Duodenal mucosa (tissue), 2 donors: ENCODE results near the gene YJEFN3.

Experiments
- H3K27ac ChIP-seq: one replicate; pipeline ENCODE4 v1.7.0; 2013; ENCODE audit warnings: low read depth, low read length
- H3K27me3 ChIP-seq, 2 donors: one replicate each; pipeline ENCODE4 v1.7.0; 2013; ENCODE audit warnings: low read length in 2 of 2, control low read depth in 1 of 2; ENCODE audit not compliant: insufficient read depth in 2 of 2, control insufficient read depth in 1 of 2
- H3K36me3 ChIP-seq, 2 donors: one replicate each; pipeline ENCODE4 v1.7.0; 2013; ENCODE audit warnings: low read length in 2 of 2, control low read depth in 1 of 2; ENCODE audit not compliant: insufficient read depth in 2 of 2, control insufficient read depth in 1 of 2
- H3K4me1 ChIP-seq, 2 donors: one replicate each; pipeline ENCODE4 v1.7.0; 2013; ENCODE audit warnings: low read length in 2 of 2, control low read depth in 1 of 2; ENCODE audit not compliant: insufficient read depth in 2 of 2, control insufficient read depth in 1 of 2
- H3K4me3 ChIP-seq, 2 donors: one replicate each; pipeline ENCODE4 v1.7.0; 2013; ENCODE audit warnings: low read length in 2 of 2, low read depth in 1 of 2
- H3K9ac ChIP-seq, 2 donors: one replicate each; pipeline ENCODE4 v1.7.0; 2013; ENCODE audit warnings: low read length in 2 of 2, low read depth in 1 of 2
- H3K9me3 ChIP-seq, 2 donors: one replicate each; pipeline ENCODE4 v1.7.0; 2013; ENCODE audit warnings: low read length in 2 of 2, control low read depth in 1 of 2; ENCODE audit not compliant: control insufficient read depth in 1 of 2

YJEFN3 gene

GRCh38 chr19:19525611-19526380, 2.9 kb upstream of the YJEFN3 start:
- Histone ChIP-seq H3K27ac (no peak overlapping the region), H3K4me1 (no peaks in the 10 kb centered on the region), H3K27me3 (no peaks in the 10 kb centered on the region), H3K36me3 (peaks cover 12 to 38% of the 10 kb centered on the region in 2 donors), H3K9ac (no peak overlapping the region), H3K4me3 (no peak overlapping the region), H3K9me3 (no peaks in the 10 kb centered on the region)

- Histone ChIP-seq H3K27me3 (no peaks in the 10 kb centered on the region), H3K36me3 (peaks cover 9 to 37% of the 10 kb centered on the region in 2 donors), H3K4me1 (no peaks in the 10 kb centered on the region), H3K9ac (no peak overlapping the region), H3K4me3 (no peak overlapping the region), H3K27ac (no peak overlapping the region), H3K9me3 (no peaks in the 10 kb centered on the region)
Measured at GRCh38 chr19:19526581-19527370, 1.9 kb upstream of the YJEFN3 start.

GRCh38 chr19:19527371-19527656, 1.4 kb upstream of the YJEFN3 start:
- Histone ChIP-seq H3K9ac (no peak overlapping the region), H3K4me1 (no peaks in the 10 kb centered on the region), H3K27me3 (no peaks in the 10 kb centered on the region), H3K9me3 (no peaks in the 10 kb centered on the region), H3K4me3 (no peak overlapping the region), H3K36me3 (peaks cover 9 to 37% of the 10 kb centered on the region in 2 donors), H3K27ac (no peak overlapping the region)

GRCh38 chr19:19527674-19528625, 761 bp upstream of the YJEFN3 start:
- peaks cover 9 to 37% of the 10 kb centered on the region in 2 donors for H3K36me3 ChIP-seq
- H3K9me3 ChIP-seq = no peaks in the 10 kb centered on the region
- no peak overlapping the region for H3K4me3 ChIP-seq
- H3K9ac ChIP-seq = no peak overlapping the region
- no peak overlapping the region for H3K27ac ChIP-seq
- H3K4me1 ChIP-seq = no peaks in the 10 kb centered on the region
- no peaks in the 10 kb centered on the region for H3K27me3 ChIP-seq

GRCh38 chr19:19529783-19530422, 1.2 kb downstream of the YJEFN3 start:
- H3K27me3 ChIP-seq = no peaks in the 10 kb centered on the region
- H3K9me3 ChIP-seq = no peaks in the 10 kb centered on the region
- H3K36me3 ChIP-seq = peaks cover 9 to 29% of the 10 kb centered on the region in 2 donors
- H3K4me1 ChIP-seq = no peaks in the 10 kb centered on the region
- no peak overlapping the region for H3K4me3 ChIP-seq
- H3K9ac ChIP-seq = no peak overlapping the region
- no peak overlapping the region for H3K27ac ChIP-seq

- Histone ChIP-seq H3K9ac (no peak overlapping the region), H3K27ac (no peak overlapping the region), H3K36me3 (peaks cover 9 to 28% of the 10 kb centered on the region in 2 donors), H3K9me3 (no peaks in the 10 kb centered on the region), H3K27me3 (no peaks in the 10 kb centered on the region), H3K4me1 (no peaks in the 10 kb centered on the region), H3K4me3 (no peak overlapping the region)
Measured at GRCh38 chr19:19530423-19530804, 1.7 kb downstream of the YJEFN3 start.

- Histone ChIP-seq H3K4me3 (no peak overlapping the region), H3K36me3 (peaks cover 9 to 26% of the 10 kb centered on the region in 2 donors), H3K4me1 (no peaks in the 10 kb centered on the region), H3K9ac (no peak overlapping the region), H3K27ac (no peak overlapping the region), H3K27me3 (no peaks in the 10 kb centered on the region), H3K9me3 (no peaks in the 10 kb centered on the region)
Measured at GRCh38 chr19:19530889-19531288, 2.2 kb downstream of the YJEFN3 start.

GRCh38 chr19:19531951-19532805, 3.5 kb downstream of the YJEFN3 start:
- Histone ChIP-seq H3K27ac (no peak overlapping the region), H3K4me3 (no peak overlapping the region), H3K9me3 (no peaks in the 10 kb centered on the region), H3K36me3 (peaks cover 8 to 19% of the 10 kb centered on the region in 2 donors), H3K9ac (no peak overlapping the region), H3K4me1 (no peaks in the 10 kb centered on the region), H3K27me3 (no peaks in the 10 kb centered on the region)
